ENCODE results near the gene THUMPD3. TPM values are rescaled to one million over a fixed set of nuclear protein-coding genes. Genes with fewer than 3 reads are reported as not detected.

The THUMPD3 gene
- total and polyA plus RNA-seq, 2 of the 4 experiments (the other 2 are of a cell fraction), result 28.2 to 43.9 TPM

DNA sequence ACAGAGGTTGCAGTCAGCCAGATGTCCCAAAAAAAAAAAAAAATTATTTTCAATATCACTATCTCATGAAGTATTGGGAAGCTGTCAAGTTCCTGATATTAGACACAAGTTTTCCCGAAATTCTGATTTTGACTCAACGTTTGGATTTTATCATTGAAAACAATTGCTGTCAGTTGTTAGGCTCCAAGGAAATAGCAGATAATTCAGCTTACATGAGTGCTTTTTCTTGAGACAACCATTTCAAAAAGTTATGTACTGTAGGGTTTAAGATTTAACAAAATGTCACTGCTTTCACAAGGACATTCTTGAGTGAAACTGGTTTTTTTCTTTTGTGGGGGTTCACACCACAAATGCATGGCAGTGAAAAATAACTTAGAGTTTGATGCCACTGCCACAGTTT lies 25.3 kb downstream of the THUMPD3 start:
- Histone ChIP-seq H3K36me3 (ENCODE audit: control insufficient read depth, insufficient read depth, low read length) (peaks cover 50% of the 10 kb centered on the region), H3K4ac (ENCODE audit: low read depth, low read length) (no peak overlapping the region), H4K8ac (ENCODE audit: low read depth in 2 of 2, low read length in 2 of 2) (no peak overlapping the region), H2BK20ac (ENCODE audit: low read depth, low read length) (no peak overlapping the region), H3K4me2 (ENCODE audit: low read depth, low read length) (no peak overlapping the region), H2AFZ (replicated peaks; ENCODE audit: low read length, poor library complexity) (no peak overlapping the region), H3K18ac (ENCODE audit: low read depth, low read length) (no peak overlapping the region), H2AK9ac (replicated peaks; ENCODE audit: low read depth, low read length, poor library complexity) (no peak overlapping the region), H2BK120ac (ENCODE audit: low read depth, low read length) (no peak overlapping the region), H3K4me1 (ENCODE audit: control insufficient read depth, insufficient read depth, low read length) (peaks cover 6% of the 10 kb centered on the region), H3K56ac (ENCODE audit: extremely low read depth, insufficient read depth, low read length) (no peak overlapping the region), H3K79me1 (ENCODE audit: low read depth in 1 of 2, low read length in 2 of 2) (peaks cover 16 to 59% of the 10 kb centered on the region in 2 experiments), H3K4me3 (ENCODE audit: insufficient read depth, low read depth, low read length) (no peak overlapping the region), H3K27ac (ENCODE audit: insufficient read depth, low read length) (no peak overlapping the region), H3K9me1 (ENCODE audit: insufficient read depth, low read length) (peaks cover 4% of the 10 kb centered on the region; the same call in 1 of the 2 replicates), H2AK5ac (ENCODE audit: low read depth, low read length) (no peak overlapping the region), H3K23ac (ENCODE audit: low read depth, low read length) (no peak overlapping the region), H4K20me1 (ENCODE audit: insufficient read depth, low read length) (peaks cover 67% of the 10 kb centered on the region), H4K5ac (ENCODE audit: low read depth, low read length) (no peak overlapping the region), H2BK15ac (ENCODE audit: low read depth, low read length) (no peak overlapping the region), H2BK5ac (ENCODE audit: low read depth, low read length, poor library complexity, severe bottlenecking) (no peak overlapping the region), H3K9ac (ENCODE audit: low read depth, low read length) (no peak overlapping the region), H3K14ac (replicated peaks; ENCODE audit: low read depth, low read length) (no peak overlapping the region), H3K27me3 (ENCODE audit: control insufficient read depth, insufficient read depth, low read length) (no peaks in the 10 kb centered on the region), H3K9me3 (ENCODE audit: control insufficient read depth, insufficient read depth, low read length) (no peaks in the 10 kb centered on the region), H4K91ac (ENCODE audit: insufficient read depth, low read depth, low read length) (no peak overlapping the region)
- dilution Hi-C loops (cut with HindIII; ENCODE audit: low sequenced_read_pairs, unreplicated experiment) (no loop called here), intact Hi-C loops (cut with micrococcal nuclease) (no loop called here), in situ Hi-C loops (cut with MboI; ENCODE audit: low sequenced_read_pairs) (no loop called here)
- ChIA-PET CTCF (interaction anchor here (0.7 to 1.0 kb wide), 2 partner anchors 35 to 328 kb away, joined by 3 to 9 read pairs; no protein-coding TSS in a partner anchor), POLR2A (ENCODE audit: unreplicated experiment) (no interaction called here)
- no peak for ATAC-seq (ENCODE audit: low read depth)
- no TSS peak for BruUV-seq (replicated peaks)
- TF ChIP-seq RCOR1 (IDR thresholded peaks at IDR 0.05; ENCODE audit: insufficient replicate concordance, low read length) (no peak), USF2 (IDR thresholded peaks at IDR 0.05; ENCODE audit: low read depth, low read length) (no peak), MAFK (IDR thresholded peaks at IDR 0.05; ENCODE audit: low read depth, low read length) (no peak), RFX5 (IDR thresholded peaks at IDR 0.05; ENCODE audit: low read depth, low read length) (no peak), CTCF (conservative IDR thresholded peaks at IDR 0.05; ENCODE audit: low read depth, low read length) (no peak), FOS (IDR thresholded peaks at IDR 0.05; ENCODE audit: low read depth, low read length) (no peak), NFE2L2 (IDR thresholded peaks at IDR 0.05; ENCODE audit: low read depth, low read length) (no peak), MXI1 (IDR thresholded peaks at IDR 0.05; ENCODE audit: borderline replicate concordance, low read depth, low read length) (no peak), RAD21 (IDR thresholded peaks at IDR 0.05; ENCODE audit: low read length) (no peak), MAZ (IDR thresholded peaks at IDR 0.05; ENCODE audit: borderline replicate concordance, low read depth, low read length) (no peak), CHD1 (IDR thresholded peaks at IDR 0.05; ENCODE audit: low read depth, low read length) (no peak), CEBPB (IDR thresholded peaks at IDR 0.05; ENCODE audit: low read depth, low read length) (no peak), POLR2A (IDR thresholded peaks at IDR 0.05; ENCODE audit: low read depth, low read length) (no peak), BHLHE40 (IDR thresholded peaks at IDR 0.05; ENCODE audit: low read depth, low read length) (no peak), SMC3 (IDR thresholded peaks at IDR 0.05; ENCODE audit: low read depth, low read length) (no peak)
- TF ChIP-seq, protein P1, sequence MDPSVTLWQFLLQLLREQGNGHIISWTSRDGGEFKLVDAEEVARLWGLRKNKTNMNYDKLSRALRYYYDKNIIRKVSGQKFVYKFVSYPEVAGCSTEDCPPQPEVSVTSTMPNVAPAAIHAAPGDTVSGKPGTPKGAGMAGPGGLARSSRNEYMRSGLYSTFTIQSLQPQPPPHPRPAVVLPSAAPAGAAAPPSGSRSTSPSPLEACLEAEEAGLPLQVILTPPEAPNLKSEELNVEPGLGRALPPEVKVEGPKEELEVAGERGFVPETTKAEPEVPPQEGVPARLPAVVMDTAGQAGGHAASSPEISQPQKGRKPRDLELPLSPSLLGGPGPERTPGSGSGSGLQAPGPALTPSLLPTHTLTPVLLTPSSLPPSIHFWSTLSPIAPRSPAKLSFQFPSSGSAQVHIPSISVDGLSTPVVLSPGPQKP (IDR thresholded peaks at IDR 0.05; ENCODE audit: borderline replicate concordance, low read depth, low read length), result no peak
- WGBS, 2 experiments (ENCODE audit: extremely low coverage in 2 of 2, insufficient read length in 1 of 2), result no CpG with 5 or more reads among the region's 2 CpGs
- no peak for DNase-seq

All from IMR-90 (cell line).